ENCODE results near the gene LYSMD3. TPM values are rescaled to one million over a fixed set of nuclear protein-coding genes. Genes with fewer than 3 reads are reported as not detected.
A peak's percentile ranks its signal among the peaks of the same experiment; 100 is the strongest.

Gene LYSMD3
- total and polyA plus RNA-seq, 9 of the 15 experiments (the other 6 are each of a cell fraction or from before 2014, with no cell fraction given): 9.5 to 42.3 (median 20.7) TPM

GRCh38 chr5:90473396-90474234, 55.8 kb downstream of the LYSMD3 start:
- intact Hi-C loops (cut with micrococcal nuclease): loop anchor here (1.0 to 10.0 kb wide), 4 partner anchors 33 to 131 kb away; partner anchors contain the start of gene LYSMD3
- Histone ChIP-seq H3K9ac (ENCODE audit: insufficient read depth in 1 of 2, low read depth in 2 of 2, low read length in 2 of 2) (peak overlapping the region; percentile 86 to 98), H3K27me3 (ENCODE audit: control insufficient read depth in 2 of 2, insufficient read depth in 2 of 2, low read length in 2 of 2) (no peaks in the 10 kb centered on the region), H3K9me3 (replicated peaks; ENCODE audit: control insufficient read depth, insufficient read depth, low read depth, low read length) (no peaks in the 10 kb centered on the region), H3K79me2 (ENCODE audit: control insufficient read depth, insufficient read depth, low read length) (peaks cover 77% of the 10 kb centered on the region), H3K27ac (ENCODE audit: extremely low read depth, low read depth, low read length) (peak overlapping the region; percentile 92), H4K20me1 (replicated peaks; ENCODE audit: control insufficient read depth, insufficient read depth, low read length) (no peaks in the 10 kb centered on the region), H3K36me3 (ENCODE audit: control insufficient read depth, insufficient read depth, low read length) (peaks cover 21% of the 10 kb centered on the region), H3K9me1 (ENCODE audit: control insufficient read depth, insufficient read depth, low read length) (no peaks in the 10 kb centered on the region), H3K4me2 (ENCODE audit: insufficient read depth, low read length) (peak overlapping the region; percentile 96), H3K4me1 (replicated peaks in 1 of 2; ENCODE audit: control insufficient read depth in 2 of 2, insufficient read depth in 2 of 2, low read length in 2 of 2) (peaks cover 16 to 25% of the 10 kb centered on the region in 2 experiments; a peak in 4 of 5 replicates), H2AFZ (ENCODE audit: low read depth, low read length) (peak overlapping the region; percentile 95), H3K4me3 (peak overlapping the region; percentile 65)
- ChIA-PET CTCF (ENCODE audit: low intra/inter-chr PET ratio) (no interaction called here), POLR2A (interaction anchor here (0.8 to 3.6 kb wide), 7 partner anchors 8 to 77 kb away, joined by 3 to 18 read pairs (median 4); no protein-coding TSS in a partner anchor)
- peak; percentile 30 for ATAC-seq
- WGBS (ENCODE audit: insufficient coverage, low coverage, missing lambda C conversion rate): 1% methylated on average over 55 of the region's 56 CpGs
- in situ Hi-C loops (cut with MboI): loop anchor here (5.0 kb wide), 1 partner anchor 49 kb away; no protein-coding TSS in a partner anchor
- FAIRE-seq: no peak
- no TSS peak for BruUV-seq (replicated peaks)
- DNase-seq (ENCODE audit: extremely low read depth in 1 of 4, low spot score in 3 of 4): peak; percentile 28 to 59 (median 33)
- TF ChIP-seq ARNT (IDR thresholded peaks at IDR 0.05): no peak
- no peak for TF ChIP-seq SAFB (IDR thresholded peaks at IDR 0.05; ENCODE audit: borderline replicate concordance, low read depth, low read length)
- TF ChIP-seq FOXK1 (CRISPR knock-in tag; IDR thresholded peaks at IDR 0.05; ENCODE audit: borderline replicate concordance): peak; percentile 97; the same call in 1 of the 2 replicates
- 0 out of 2 replicates have a peak, but pooled peaks have one; percentile 28 for TF ChIP-seq LCOR (CRISPR knock-in tag; IDR thresholded peaks at IDR 0.05)
- no peak for TF ChIP-seq ZNF551 (CRISPR knock-in tag; IDR thresholded peaks at IDR 0.05)
- TF ChIP-seq ZFX (CRISPR knock-in tag; IDR thresholded peaks at IDR 0.05): peak; percentile 92
- TF ChIP-seq ZC3H11A (IDR thresholded peaks at IDR 0.05; ENCODE audit: low read depth, low read length): no peak
- TF ChIP-seq ZNF77 (CRISPR knock-in tag; IDR thresholded peaks at IDR 0.05): no peak
- TF ChIP-seq CEBPB (tag; IDR thresholded peaks at IDR 0.05): no peak
- no peak for TF ChIP-seq CREM (IDR thresholded peaks at IDR 0.05; ENCODE audit: low read depth)
- no peak for TF ChIP-seq RFX7 (CRISPR knock-in tag; IDR thresholded peaks at IDR 0.05)
- TF ChIP-seq ZBTB34 (CRISPR knock-in tag; IDR thresholded peaks at IDR 0.05): no peak
- no peak for TF ChIP-seq ZNF23 (CRISPR knock-in tag; IDR thresholded peaks at IDR 0.05)
- no peak for TF ChIP-seq PKNOX1 (IDR thresholded peaks at IDR 0.05)
- TF ChIP-seq MEF2A (IDR thresholded peaks at IDR 0.05; ENCODE audit: control insufficient read depth, low read depth, low read length): no peak
- no peak for TF ChIP-seq SMC3 (conservative IDR thresholded peaks at IDR 0.05; ENCODE audit: insufficient read depth, low read depth, low read length)
- TF ChIP-seq MCM7 (IDR thresholded peaks at IDR 0.05): no peak
- TF ChIP-seq NFE2L1 (tag; IDR thresholded peaks at IDR 0.05; ENCODE audit: borderline replicate concordance, low read depth): no peak

Data from K562 (cell line).